Activated CD4-positive, alpha-beta T cell treated with anti-CD3 and anti-CD28 coated beads, Interleukin-2, amount 50 U/mL, for 24 hours (primary cell): ENCODE measurements around the gene MPI.
"Not testable (repeated sequence)": the region's sequence is repeated elsewhere in the genome, so short reads cannot be mapped to it uniquely, and the experiment has no call there.

Source experiments
- DNase-seq, 2 donors: peaks; one replicate each; pipeline ENCODE4 v3.0.0-alpha.2; 2020; ENCODE audit warnings: low read depth in 1 of 2, low spot score in 1 of 2

The MPI gene

DNA sequence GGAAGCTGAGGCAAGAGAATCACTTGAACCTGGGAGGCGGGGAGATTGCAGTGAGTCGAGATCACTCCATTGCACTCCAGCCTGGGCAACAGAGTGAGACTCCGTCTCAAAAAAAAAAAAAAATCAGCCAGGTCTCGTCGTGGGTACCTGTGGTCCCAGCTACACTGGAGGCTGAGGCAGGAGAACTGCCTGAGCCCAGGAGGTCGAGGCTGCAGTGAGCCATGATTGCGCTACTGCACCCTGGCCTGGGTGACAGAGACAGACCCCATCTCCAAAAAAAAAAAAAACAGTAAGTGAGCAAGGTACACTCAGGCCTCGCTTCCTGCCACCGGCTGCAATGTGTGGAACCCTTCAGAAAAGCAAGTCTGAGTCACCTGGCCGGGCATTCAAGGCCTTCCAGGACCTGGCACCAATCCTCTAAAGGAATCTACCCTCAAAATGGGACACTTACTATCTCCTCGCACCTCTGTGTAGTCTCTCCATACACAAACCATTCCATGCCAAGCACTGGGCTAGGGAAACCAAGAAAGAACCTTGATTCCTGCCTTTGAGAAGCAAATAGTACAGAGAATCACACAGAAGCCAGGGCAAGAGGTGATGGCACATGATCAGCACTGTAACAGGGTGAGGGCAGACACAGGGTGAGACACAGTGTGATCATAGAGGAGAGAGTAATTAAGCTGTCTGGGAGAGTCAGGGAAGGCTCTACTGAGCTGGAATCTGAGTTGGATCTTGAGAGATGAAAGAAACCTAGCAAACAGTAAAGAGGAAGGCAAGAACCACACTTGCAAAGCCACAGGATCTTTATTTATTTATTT, 26.4 kb upstream of the MPI start:
- no peak for DNase-seq

DNA sequence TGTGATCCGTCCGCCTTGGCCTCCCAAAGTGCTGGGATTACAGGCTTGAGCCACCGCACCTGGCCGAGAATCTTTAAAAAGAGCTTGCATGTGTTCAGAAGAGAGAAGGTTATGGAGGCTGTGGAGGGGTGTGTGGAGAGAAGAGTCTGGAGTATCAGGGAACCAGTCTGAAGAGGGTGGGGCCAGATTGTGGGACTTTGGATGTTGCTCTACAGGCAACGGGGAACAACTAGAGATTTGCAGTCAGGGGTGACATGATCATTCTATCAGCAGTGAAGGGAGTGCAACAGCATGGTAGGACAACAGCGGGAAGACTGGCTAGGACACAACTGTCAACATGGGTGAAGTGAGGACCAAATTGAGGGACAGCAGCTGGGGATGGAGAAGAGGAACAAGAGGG, 25.5 kb upstream of the MPI start:
- DNase-seq, result no peak

DNA sequence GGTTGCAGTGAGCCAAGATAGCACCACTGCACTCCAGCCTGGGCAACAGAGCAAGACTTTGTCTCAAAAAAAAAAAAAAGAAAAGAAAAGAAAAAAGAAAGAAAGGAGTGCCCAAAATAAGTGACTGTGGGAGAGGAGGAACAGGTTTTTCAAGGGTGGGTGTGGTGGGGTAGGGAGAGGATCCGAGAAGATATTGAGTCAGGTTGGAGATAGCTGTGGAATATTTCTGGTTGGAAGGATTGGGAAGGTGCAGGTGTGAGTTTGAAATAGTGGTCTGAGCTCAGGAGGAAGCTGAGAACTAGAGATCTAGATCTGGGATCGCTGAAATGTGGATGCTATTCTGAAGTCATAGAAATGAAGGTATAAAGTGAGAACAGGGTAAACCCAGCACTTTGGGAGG, 24.5 kb upstream of the MPI start:
- no peak for DNase-seq

DNA sequence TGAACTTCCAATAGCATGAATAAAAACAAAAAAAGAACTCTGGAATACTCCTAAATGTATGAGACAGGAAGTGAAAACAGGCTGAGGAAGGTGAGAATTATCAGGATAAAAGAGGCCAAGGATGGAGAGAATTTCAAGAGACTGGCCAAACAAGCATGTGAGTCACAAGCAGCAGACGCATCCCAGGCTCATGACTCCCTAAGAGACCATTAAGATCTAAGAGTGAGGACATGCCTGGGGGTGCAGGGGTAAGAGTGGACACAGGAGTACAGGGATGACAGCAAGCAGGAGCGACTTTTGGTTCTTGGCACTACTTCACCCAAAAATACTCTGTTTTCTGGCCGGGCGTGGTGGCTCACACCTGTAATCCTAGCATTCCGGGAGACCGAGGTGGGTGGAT, 23.8 kb upstream of the MPI start:
- DNase-seq, result no peak

DNA sequence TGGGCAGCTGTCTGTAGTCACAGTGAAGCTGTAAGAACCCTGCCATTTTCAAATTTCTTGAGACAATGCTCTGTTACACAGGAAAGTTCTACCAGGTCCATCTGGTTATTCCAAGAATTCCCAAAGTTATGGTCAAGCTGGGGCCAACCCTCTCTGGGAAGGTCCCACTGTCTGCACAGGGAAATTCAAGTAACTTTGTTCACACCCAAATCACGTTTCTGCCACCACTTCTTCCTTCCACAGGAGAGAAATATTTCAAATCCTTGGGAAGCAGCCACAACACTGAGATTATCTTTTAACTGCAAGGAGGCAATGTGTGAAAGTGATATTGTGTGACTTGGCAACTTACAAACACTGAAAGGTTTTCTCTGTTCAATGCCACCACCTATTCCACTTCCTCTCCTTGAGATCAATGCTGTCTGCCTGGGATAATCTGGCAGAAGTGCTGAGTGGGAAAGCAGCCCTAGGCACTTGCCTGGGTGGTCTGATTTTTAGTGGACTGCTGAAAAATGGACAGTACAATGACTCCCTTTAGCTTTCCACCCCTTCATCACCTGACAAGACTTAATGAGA, 22.3 kb upstream of the MPI start:
- no peak for DNase-seq

DNA sequence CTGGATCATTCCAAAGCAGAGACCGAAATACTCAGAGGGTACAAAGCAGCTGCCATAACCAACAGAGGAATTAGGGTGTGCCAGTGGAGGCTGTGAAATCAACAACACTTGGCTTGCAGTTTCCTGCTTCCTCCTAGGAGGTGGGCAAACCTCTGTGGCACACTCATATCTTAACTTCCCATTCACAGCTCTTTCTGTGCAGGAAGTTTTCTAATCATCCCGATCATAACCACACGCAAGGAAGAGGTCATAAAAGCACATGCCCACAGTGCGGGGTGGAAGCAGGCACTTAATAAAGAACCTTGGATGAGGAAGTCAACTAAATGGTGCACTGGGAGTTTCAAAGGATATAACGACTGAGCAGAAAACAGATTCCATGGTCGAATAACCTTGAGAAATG, 21.8 kb upstream of the MPI start:
- DNase-seq, result no peak

DNA sequence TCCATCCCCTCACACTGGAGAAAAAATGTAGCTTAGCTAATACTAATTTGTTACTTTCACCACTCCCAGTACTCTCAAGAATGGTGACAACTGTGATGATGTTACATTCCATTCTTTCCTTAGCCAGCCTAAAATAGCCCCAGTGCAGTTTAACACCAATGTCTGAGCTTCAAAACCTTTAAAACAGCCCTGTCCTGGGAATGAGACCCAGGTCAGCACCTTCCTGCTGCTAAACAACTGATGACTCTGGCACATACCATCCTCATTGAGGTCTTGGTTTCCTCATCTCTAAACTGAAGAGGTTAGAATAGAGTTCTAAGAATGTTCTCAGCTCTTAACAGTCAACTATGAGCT, 20.5 kb upstream of the MPI start:
- DNase-seq, result no peak

DNA sequence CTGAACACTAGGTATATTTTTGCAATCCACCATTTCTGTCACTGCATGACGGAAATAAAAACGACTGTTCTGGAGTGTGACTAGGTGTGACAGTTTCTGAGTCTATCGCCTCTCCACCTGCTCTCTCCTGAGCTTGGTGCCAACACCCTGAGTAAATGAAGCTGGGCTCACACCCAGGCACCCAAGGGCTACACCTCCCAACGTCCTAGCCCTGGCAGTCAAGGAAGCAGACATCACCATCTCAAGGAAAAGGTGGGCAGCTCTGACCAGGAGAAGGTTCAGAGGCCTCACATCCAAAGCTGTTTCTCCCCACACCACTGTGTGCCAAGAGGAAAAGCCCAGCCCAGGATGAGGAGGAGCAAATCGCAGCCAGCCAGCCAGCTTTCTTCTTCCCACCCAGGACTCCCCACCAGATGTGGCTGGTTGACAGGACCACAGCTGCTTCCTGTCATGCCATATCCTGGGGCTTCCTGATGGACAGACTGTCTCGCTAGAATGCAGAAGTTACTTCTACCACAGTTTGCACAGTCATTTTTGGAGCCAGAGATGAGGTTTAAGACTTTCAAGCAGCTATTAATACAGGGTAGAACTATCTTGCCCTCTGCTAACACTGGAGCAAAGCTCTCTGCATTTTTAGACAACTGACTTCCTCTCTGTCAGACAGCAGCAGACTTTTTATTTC, 20.0 kb upstream of the MPI start:
- DNase-seq, result no peak

DNA sequence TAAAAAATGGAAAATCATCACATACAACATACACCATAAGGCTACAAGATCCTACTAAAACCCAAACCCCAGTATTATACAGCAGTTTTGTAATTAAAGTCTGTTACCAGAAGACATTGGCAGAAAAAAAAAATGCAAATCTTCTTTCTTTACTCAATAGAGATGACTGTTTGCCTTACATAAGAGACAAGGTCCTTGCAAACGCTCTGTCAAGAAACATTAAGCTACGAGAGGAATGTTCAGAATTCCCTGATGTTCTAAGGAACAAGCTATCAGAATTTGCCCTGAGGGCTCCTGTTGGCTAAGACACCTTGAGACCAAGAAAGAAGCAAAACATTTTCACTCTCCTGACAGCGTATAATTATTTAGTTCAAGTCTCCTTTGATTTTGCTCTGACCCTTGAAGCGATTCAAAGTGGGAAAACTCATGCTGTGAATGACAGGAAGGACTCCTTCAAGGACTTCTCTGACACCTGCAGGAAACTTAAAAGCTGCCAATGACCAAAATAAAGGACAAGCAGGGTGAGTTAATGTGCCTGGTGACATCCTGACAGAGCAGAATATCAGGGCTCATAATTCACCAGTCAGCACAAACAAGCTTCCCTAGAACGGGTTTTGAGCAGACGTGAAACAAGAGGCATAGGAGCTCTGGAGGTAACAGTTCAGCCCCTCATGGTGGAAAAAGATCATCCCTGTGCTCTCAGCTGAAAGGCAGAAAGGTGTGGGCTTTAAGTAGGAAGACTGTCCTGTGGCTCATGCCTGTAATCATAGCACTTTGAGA, 19.2 kb upstream of the MPI start:
- no peak for DNase-seq

DNA sequence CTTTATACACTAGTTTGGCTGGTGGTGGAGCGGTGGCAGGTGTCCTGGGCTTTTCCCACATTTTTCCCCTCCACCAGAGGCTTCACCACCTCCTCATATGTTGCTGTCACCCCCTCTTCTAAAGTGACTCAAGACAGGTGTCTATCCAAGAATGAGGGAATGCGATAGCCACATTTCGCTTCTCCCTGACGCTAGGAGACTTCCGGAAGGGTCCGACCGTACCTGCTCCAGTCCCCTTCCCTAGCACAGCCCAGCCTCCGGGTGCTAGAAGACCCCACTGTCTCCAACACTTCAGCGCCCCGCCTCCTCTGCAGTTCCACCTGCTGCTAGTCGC, 17.2 kb upstream of the MPI start:
- no peak for DNase-seq

DNA sequence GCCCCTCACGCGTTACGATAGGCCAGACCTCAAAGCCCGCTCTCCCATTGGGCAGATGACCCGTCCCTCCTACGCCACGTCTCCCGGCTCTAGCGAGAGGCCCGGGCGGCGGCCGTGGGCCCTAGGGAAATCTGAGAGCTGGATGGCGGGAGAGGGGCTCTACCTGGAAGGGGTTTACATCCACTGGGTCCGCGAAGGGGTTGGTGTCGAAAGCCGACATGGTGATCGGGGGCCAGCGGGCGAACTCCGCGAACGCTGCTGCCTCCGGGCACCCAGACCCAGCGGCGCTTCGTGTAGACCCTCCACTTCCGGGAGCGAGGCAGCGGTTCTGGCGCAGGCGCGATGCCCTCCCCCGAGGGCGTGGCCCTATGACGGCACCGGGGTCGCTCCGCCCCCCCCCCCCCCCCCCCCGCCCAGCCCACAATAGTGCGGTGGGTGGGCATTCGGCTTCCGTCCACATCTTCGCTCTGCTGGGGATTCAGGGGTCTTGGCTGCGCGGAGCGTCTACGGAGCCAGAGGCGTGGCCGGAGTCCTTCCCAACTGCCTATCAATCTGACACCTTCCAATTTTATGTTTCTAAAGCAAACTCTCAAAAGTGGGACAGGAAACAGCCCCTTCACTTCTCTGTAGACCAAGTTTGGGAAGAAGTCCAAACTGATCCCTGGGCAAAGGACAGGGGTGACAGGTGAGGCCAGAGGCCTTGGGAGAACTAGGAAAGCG, 16.6 kb upstream of the MPI start, which contains the start of gene SCAMP2:
Gene SCAMP2 (minus strand): TSS at position 330 of the 720 bp plus-strand sequence. CDS start 110 bp downstream, at position 220.
- DNase-seq, result peak; percentile 80 to 86

DNA sequence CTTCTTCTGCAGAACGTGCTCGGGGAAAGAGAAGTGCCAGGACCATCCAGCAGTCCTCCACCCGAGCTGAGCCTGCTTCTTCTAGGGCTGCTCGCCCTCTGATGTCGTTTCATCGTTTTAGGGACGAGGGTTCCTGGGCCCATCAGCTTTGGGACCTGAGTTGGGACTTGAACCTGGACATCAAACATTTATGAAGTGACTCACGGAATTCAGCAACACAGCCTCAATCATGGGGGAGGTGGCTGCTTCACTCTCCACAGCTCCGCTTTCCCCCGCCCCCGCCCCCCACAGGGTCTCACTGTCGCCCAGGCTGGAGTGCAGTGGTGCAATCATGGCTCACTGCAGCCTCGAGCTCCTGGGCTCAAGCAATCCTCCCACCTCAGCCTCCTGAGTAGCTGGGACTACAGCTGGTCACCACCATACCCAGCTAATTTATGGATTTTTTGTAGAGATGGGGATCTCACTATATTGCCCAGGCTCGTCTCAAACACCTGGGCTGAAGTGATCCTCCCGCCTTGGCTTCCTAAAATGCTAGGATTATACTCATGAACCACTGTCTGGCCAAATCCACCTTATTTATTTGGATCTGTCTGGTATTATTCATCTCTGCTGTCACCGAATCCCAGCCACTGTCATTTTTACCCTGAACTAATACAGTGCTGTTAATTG, 16.0 kb upstream of the MPI start:
- DNase-seq, result no peak

DNA sequence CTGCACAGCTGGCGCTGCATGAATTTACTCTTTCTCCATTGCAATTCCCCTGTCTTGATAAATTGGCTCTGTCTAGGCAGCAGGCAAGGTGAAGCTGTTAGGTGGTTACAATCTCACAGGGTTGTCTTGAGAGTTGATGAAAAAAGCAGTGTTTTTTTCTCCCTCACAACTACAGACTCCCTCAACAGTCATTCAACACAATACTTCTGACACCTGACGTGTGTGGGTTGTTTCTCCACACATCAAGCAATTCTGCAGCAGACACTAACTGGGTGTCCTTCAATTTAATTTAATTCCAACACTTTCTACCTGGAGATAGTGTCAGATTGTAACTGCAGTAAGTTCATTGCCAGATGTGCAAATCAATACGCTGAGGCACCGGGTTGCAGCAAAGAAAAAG, 11.6 kb upstream of the MPI start:
- no peak for DNase-seq

DNA sequence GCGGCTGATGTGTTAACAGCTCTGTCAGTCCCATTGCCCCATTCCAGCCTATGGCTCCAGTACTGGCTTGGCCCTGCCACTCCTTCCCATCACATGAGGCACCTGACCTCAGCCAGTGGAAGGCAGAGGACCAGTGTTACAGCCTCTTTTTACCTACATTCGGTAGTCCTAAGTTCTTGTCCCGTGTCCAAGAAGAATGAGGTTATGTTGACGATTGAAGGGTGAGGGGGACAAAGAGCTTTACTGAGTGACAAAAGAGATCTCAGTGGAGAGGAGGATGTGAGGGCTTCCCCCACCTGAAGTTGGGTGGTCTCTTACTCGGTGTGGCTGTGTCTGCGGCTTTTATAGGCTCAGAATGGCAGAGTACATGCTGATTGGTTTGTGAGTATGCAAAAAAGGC, 7.3 kb upstream of the MPI start:
- DNase-seq, result no peak

DNA sequence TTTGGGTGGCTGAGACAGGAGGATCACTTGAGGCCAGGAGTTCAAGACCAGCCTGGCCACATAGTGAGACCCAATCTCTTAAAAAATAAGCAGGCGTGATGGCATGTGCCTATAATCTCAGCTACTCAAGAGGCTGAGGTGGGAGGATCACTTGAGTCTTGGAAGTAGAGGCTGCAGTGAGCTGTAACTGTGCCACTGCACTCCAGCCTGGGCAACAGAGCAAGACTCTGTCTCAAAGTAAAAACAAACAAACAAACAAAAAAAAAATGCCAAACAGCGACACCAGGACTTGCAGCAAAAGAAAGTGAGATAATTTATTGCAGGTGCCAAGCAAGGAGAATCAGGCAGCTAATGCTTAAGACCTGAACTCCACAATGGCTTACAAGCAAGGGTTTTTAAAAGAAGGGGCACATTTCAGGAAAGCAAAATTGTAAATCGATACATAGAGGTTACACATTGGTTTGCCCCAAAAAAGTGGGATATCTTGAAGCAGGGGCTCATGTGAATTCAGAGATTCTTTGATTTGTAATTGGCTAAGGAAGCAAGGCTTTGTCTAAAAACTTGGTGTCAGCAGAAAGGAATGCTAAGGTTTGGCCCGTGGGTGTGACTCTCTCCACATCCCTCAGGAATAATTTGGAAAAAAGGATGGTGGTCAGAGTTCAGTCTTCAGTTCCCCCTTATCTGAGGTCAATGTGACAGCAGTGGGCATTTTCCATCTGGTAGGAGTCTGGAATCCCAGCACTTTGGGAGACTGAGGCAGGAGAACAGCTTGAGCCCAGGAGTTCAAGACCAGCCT, 5.2 kb upstream of the MPI start:
- DNase-seq, result no peak

DNA sequence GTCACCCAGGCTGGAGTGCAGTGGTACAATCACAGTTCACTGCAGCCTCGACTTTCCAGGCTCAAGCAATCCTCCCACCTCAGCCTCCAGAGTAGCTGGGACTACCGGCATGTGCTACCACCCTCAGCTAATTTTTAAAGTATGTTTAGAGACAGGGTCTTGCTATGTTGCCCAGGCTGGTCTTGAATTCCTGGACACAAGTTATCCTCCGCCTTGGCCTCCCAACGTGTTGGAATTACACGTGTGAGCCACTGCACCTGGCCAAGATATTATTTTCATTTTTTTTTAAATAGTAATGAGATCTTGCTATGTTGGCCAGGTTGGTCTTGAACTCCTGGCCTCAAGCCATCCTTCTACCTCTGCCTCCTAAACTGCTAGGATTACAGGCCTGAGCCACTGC, 4.4 kb upstream of the MPI start:
- DNase-seq, result no peak

DNA sequence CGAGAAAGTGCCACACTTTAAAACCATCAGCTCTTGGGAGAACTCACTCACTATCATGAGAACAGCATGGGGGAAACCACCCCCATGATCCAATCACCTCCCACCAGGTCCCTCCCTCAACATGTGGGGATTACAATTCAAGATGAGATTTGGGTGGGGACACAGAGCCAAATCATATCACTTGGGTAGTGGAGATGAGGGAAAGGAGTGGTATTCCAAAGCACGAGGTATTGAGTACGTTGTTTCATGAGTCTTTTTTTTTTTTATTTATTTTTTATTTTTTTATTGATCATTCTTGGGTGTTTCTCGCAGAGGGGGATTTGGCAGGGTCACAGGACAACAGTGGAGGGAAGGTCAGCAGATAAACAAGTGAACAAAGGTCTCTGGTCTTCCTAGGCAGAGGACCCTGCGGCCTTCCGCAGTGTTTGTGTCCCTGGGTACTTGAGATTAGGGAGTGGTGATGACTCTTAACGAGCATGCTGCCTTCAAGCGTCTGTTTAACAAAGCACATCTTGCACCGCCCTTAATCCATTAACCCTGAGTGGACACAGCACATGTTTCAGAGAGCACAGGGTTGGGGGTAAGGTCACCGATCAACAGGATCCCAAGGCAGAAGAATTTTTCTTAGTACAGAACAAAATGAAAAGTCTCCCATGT, 2.2 kb upstream of the MPI start:
- DNase-seq, result not testable (repeated sequence)

DNA sequence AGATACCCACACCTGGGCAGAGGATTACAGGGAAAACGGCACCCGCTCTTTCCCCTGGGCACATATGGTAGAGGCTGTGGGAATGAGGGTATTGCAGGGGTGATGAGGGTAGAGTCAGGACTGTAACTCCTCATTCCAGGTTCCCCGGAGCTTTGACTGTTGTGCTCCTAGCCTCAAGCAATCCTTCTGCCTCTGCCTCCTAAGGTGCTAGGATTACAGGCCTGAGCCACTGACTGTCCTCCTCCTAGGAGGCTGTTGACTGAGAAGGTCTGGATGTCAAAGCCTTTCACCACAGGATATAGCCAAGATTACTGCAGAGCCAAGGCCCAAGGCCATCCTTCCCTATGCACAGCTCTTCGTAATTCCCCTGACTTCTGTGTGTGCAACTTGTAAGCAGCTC, 1.1 kb upstream of the MPI start:
- no peak for DNase-seq

DNA sequence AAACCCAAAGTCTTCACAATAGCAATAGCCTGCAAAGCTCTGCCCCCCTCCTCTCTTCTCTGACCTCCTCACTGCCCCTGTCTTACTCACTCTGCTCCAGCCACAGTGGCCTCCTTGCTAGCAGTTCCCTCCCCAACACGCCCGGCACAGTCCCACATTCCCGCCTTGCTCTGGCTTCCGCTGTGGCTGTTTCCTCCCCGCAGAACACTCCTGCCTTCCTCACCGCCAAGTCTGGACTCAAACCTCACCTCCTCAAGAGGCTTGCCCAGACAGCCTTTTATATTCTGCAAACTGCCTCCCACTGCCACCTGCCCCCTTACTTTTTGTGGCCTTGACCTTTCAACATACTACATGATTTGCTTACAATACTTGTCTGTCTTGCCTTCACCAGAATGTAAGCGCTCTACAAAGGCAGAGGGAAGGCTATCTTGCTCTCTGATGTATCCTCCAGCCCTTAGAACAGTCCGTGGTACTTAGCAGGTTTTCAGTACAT, 406 bp upstream of the MPI start:
- DNase-seq, result no peak
